H7 (cell line): ENCODE measurements around the gene RPS21. TPM values are rescaled to one million over a fixed set of nuclear protein-coding genes. Genes with fewer than 3 reads are reported as not detected.

ENCODE experiments used
- DNase-seq: peaks from one replicate; pipeline ENCODE4 v3.0.0; 2012
- H3K27me3 ChIP-seq: 2 replicates; pipeline ENCODE4 v1.6.0; 2011; ENCODE audit warnings: mild to moderate bottlenecking, low read length; ENCODE audit not compliant: control insufficient read depth, insufficient read depth
- H3K36me3 ChIP-seq: replicated peaks from 2 replicates; pipeline ENCODE4 v1.5.1; 2011; ENCODE audit warnings: low read length; ENCODE audit not compliant: control insufficient read depth, insufficient read depth
- H3K4me3 ChIP-seq: 2 replicates; pipeline ENCODE4 v1.5.1; 2011; ENCODE audit warnings: low read depth, mild to moderate bottlenecking, control low read depth, low read length, moderate library complexity; ENCODE audit not compliant: insufficient read depth
- total RNA-seq: library from RNA; depleted of rRNA; stranded (reverse); fragments of >200 nt; shearing (Covaris generic); gene quantifications from 2 replicates; pipeline ENCODE4 v1.2.3, GENCODE V29; 2014

The RPS21 gene
- total RNA-seq, 1 experiment from 2014 or later, result 1,118 TPM

GRCh38 chr20:62350629-62351422, 36.1 kb upstream of the RPS21 start:
- DNase-seq, result no peak
- H3K4me3 ChIP-seq, result no peak overlapping the region
- H3K36me3 ChIP-seq, result peaks cover 23% of the 10 kb centered on the region
- no peaks in the 10 kb centered on the region for H3K27me3 ChIP-seq

DNA sequence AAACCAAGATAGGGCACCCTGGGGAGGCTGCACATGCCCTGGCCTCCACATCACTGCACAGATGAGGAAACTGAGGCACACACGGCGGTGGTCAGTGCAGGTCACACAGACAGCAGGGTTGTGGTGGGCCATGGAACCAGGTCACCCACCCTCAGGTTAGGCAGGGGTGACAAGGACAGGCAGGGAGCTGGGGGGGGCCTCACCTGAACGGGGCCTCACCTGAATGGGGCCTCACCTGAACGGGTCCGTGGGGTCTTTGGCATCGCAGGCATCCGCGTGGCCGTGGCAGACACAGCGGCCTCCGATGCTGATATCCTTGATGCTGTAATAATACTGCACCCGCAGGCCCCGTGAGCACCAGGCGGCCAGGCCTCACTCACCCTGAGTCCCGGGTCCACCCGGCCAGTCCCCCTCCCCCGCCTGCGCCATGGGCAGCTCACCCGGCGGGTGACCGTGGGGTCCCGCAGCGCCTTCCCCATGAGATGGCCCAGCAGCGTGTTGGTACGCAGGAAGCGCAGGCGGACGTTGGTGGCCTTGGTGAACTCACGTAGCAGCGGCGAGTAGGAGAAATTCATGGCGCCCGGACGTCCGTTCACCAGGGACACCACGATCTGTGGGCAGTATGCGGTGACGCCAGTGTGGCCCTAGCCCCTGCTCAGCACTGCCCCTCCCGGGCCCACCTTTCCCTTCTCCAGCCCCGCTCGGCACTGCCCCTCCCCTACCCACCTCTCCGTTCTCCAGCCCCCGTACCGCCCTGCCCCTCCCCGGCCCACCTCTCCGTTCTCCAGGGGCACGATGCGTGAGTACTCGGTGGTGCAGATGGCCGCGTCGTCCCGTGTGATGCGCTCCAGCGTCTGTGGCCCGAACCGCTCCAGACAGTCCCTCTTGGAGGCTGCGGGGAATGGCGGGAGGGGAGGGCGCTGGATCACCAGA, 35.2 kb upstream of the RPS21 start:
- no peaks in the 10 kb centered on the region for H3K27me3 ChIP-seq
- no peak overlapping the region for H3K4me3 ChIP-seq
- DNase-seq, result no peak
- H3K36me3 ChIP-seq, result peaks cover 20% of the 10 kb centered on the region

DNA sequence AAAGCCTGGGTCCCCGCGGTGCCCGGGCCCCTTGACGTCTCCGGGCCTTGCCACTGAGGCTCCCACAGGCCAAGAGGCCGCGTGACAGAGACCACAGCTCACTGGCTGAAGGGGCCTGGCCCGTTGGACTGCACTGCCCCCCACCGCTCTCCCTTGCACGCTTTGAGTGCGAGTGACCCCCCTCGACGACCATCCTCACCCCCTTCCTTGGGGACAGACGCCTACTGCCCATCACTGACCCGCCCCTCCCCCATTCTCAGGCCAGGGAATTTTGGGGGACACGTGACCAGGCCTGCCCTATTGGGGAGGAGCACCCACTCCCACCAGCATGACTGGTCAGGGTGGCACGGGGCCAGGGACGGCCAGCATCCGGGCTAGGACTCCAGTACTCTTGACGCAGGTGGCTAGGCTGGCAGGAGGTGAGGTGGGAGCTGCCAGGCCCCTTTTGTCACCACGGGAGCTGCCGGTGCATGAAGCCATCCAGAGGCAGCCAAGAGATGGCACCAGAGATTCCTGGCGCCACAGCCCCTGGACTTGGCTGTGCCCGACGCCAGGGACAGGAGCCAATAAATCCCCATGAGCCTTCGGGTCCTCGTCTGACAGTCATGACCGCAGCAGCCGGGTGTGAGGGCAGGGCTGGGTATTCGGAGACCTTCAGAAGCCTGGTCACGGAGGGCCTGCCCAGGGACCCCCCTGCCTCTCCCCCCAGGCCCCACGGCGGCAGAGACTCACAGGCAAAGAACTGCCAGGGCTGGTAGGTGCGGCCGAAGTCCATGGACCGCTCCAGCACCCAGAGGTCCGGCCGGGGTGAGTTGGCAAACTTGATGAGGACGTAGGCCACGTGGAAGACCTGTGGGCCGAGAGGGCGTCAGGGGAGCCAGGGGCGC, 34.3 kb upstream of the RPS21 start:
- peaks cover 16% of the 10 kb centered on the region for H3K36me3 ChIP-seq
- H3K4me3 ChIP-seq, result no peak overlapping the region
- no peaks in the 10 kb centered on the region for H3K27me3 ChIP-seq
- DNase-seq, result no peak

GRCh38 chr20:62353289-62354030, 33.4 kb upstream of the RPS21 start:
- Histone ChIP-seq H3K4me3 (no peak overlapping the region), H3K27me3 (no peaks in the 10 kb centered on the region), H3K36me3 (peaks cover 13% of the 10 kb centered on the region)
- DNase-seq, result no peak

GRCh38 chr20:62354031-62354808, 32.7 kb upstream of the RPS21 start:
- Histone ChIP-seq H3K27me3 (no peaks in the 10 kb centered on the region), H3K4me3 (no peak overlapping the region), H3K36me3 (peaks cover 13% of the 10 kb centered on the region)
- peak; percentile 79 for DNase-seq

- Histone ChIP-seq H3K27me3 (no peaks in the 10 kb centered on the region), H3K36me3 (peaks cover 13% of the 10 kb centered on the region), H3K4me3 (no peak overlapping the region)
- DNase-seq, result no peak
These were observed 32.0 kb upstream of the RPS21 start for GRCh38 chr20:62354811-62355341.

DNA sequence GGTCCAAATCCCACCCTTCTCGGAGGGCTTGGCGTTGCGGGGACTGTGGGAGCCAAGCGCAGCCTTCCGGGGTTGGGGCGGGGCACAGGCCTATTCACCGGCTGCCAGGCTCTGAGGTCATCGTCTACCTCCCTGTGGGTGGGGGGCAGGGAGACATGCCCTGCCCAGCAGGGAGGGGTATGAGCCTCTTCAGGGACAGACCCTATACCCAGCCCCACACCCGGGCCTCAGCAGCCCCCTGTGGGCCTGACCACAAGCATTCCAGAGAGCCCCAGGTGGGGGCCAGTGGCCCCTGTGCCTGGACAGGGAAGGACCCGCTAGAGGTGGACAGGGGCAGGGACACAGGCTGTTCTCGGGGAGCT, 31.4 kb upstream of the RPS21 start:
- H3K36me3 ChIP-seq, result peaks cover 7% of the 10 kb centered on the region
- peak; percentile 85 for DNase-seq
- no peaks in the 10 kb centered on the region for H3K27me3 ChIP-seq
- H3K4me3 ChIP-seq, result no peak overlapping the region

GRCh38 chr20:62355878-62356588, 30.9 kb upstream of the RPS21 start:
- DNase-seq, result peak; percentile 78
- H3K4me3 ChIP-seq, result no peak overlapping the region
- H3K36me3 ChIP-seq, result peaks cover 3% of the 10 kb centered on the region; the same call in 1 of the 2 replicates

GRCh38 chr20:62356589-62357186, 30.2 kb upstream of the RPS21 start:
- no peaks in the 10 kb centered on the region for H3K27me3 ChIP-seq
- DNase-seq, result no peak
- H3K36me3 ChIP-seq, result peaks cover 3% of the 10 kb centered on the region
- no peak overlapping the region for H3K4me3 ChIP-seq

More at GRCh38 chr20:62355878-62356588, 30.9 kb upstream of the RPS21 start:
- no peaks in the 10 kb centered on the region for H3K27me3 ChIP-seq

- H3K36me3 ChIP-seq, result peaks cover 3% of the 10 kb centered on the region
- no peaks in the 10 kb centered on the region for H3K27me3 ChIP-seq
- no peak for DNase-seq
- no peak overlapping the region for H3K4me3 ChIP-seq
These were observed 29.7 kb upstream of the RPS21 start for GRCh38 chr20:62357187-62357667.

GRCh38 chr20:62357681-62358080, 29.2 kb upstream of the RPS21 start:
- no peaks in the 10 kb centered on the region for H3K27me3 ChIP-seq
- no peak for DNase-seq
- H3K4me3 ChIP-seq, result no peak overlapping the region
- peaks cover 3% of the 10 kb centered on the region for H3K36me3 ChIP-seq
